H7 (cell line): ENCODE measurements around the gene NPIPB8. TPM values are rescaled to one million over a fixed set of nuclear protein-coding genes. Genes with fewer than 3 reads are reported as not detected.
"Not testable (repeated sequence)": the region's sequence is repeated elsewhere in the genome, so short reads cannot be mapped to it uniquely, and the experiment has no call there.

Source experiments
- DNase-seq: peaks from one replicate; pipeline ENCODE4 v3.0.0; 2012
- H3K27me3 ChIP-seq: 2 replicates; pipeline ENCODE4 v1.6.0; 2011; ENCODE audit warnings: mild to moderate bottlenecking, low read length; ENCODE audit not compliant: control insufficient read depth, insufficient read depth
- H3K36me3 ChIP-seq: replicated peaks from 2 replicates; pipeline ENCODE4 v1.5.1; 2011; ENCODE audit warnings: low read length; ENCODE audit not compliant: control insufficient read depth, insufficient read depth
- H3K4me3 ChIP-seq: 2 replicates; pipeline ENCODE4 v1.5.1; 2011; ENCODE audit warnings: low read depth, mild to moderate bottlenecking, control low read depth, low read length, moderate library complexity; ENCODE audit not compliant: insufficient read depth
- total RNA-seq: library from RNA; depleted of rRNA; stranded (reverse); fragments of >200 nt; shearing (Covaris generic); gene quantifications from 2 replicates; pipeline ENCODE4 v1.2.3, GENCODE V29; 2014; rRNA removed

Gene NPIPB8
- total RNA-seq = 0.31 TPM in 1 of 2 replicates, not detected in the other

- H3K27me3 ChIP-seq, H3K4me3 ChIP-seq, H3K36me3 ChIP-seq, DNase-seq: not testable (repeated sequence)
These were observed at the start of gene NPIPB8 for GRCh38 chr16:28637765-28638164. Gene NPIPB8 (plus strand): TSS chr16:28638065. CDS start chr16:28638361, 296 bp downstream.

- Histone ChIP-seq H3K36me3 (peaks cover 2% of the 10 kb centered on the region), H3K4me3 (no peak overlapping the region), H3K27me3 (no peaks in the 10 kb centered on the region)
- DNase-seq = no peak
These were observed 48.8 kb upstream of the NPIPB8 start for GRCh38 chr16:28589069-28589468.

GRCh38 chr16:28589930-28590329 is 47.9 kb upstream of the NPIPB8 start:
- Histone ChIP-seq H3K27me3 (no peaks in the 10 kb centered on the region), H3K4me3 (no peak overlapping the region)
- no peak for DNase-seq

GRCh38 chr16:28590384-28591340 is 47.2 kb upstream of the NPIPB8 start:
- no peak for DNase-seq
- Histone ChIP-seq H3K36me3 (peaks cover 1% of the 10 kb centered on the region), H3K4me3 (no peak overlapping the region), H3K27me3 (no peaks in the 10 kb centered on the region)

More at GRCh38 chr16:28589930-28590329, 47.9 kb upstream of the NPIPB8 start:
- peaks cover 2% of the 10 kb centered on the region for H3K36me3 ChIP-seq

GRCh38 chr16:28591355-28591754 is 46.5 kb upstream of the NPIPB8 start:
- Histone ChIP-seq H3K27me3 (no peaks in the 10 kb centered on the region), H3K4me3 (no peak overlapping the region), H3K36me3 (peaks cover 1% of the 10 kb centered on the region)
- no peak for DNase-seq

- no peak for DNase-seq
- Histone ChIP-seq H3K36me3 (peaks cover 1% of the 10 kb centered on the region), H3K4me3 (no peak overlapping the region), H3K27me3 (no peaks in the 10 kb centered on the region)
These were observed 45.4 kb upstream of the NPIPB8 start for GRCh38 chr16:28592511-28592910.

- Histone ChIP-seq H3K27me3 (no peaks in the 10 kb centered on the region), H3K4me3 (no peak overlapping the region), H3K36me3 (peaks cover 1% of the 10 kb centered on the region)
- DNase-seq = no peak
These were observed 44.8 kb upstream of the NPIPB8 start for GRCh38 chr16:28592979-28593553.

- H3K27me3 ChIP-seq, H3K36me3 ChIP-seq, DNase-seq, H3K4me3 ChIP-seq: not testable (repeated sequence)
These were observed 42.4 kb upstream of the NPIPB8 start for GRCh38 chr16:28595451-28595850.

GRCh38 chr16:28596115-28596630 is 41.7 kb upstream of the NPIPB8 start:
- H3K27me3 ChIP-seq = no peaks in the 10 kb centered on the region
- no peaks in the 10 kb centered on the region for H3K36me3 ChIP-seq
- DNase-seq = no peak
- no peak overlapping the region for H3K4me3 ChIP-seq

- H3K4me3 ChIP-seq = no peak within 1 kb of the TSS
These were observed 40.8 kb upstream of the NPIPB8 start, which contains the start of gene SULT1A2 for GRCh38 chr16:28596840-28597691. Gene SULT1A2 (minus strand): TSS chr16:28597050. CDS start chr16:28595930, 1,120 bp downstream.

GRCh38 chr16:28597692-28598261 is 40.1 kb upstream of the NPIPB8 start:
- peak; percentile 90 for DNase-seq
- no peaks in the 10 kb centered on the region for H3K36me3 ChIP-seq
- no peaks in the 10 kb centered on the region for H3K27me3 ChIP-seq
- H3K4me3 ChIP-seq = no peak overlapping the region

More at GRCh38 chr16:28596840-28597691, 40.8 kb upstream of the NPIPB8 start, which contains the start of gene SULT1A2:
- DNase-seq = peak; percentile 67
- H3K36me3 ChIP-seq = no peaks in the 10 kb centered on the region
- no peaks in the 10 kb centered on the region for H3K27me3 ChIP-seq

- not testable (repeated sequence) for H3K27me3 ChIP-seq, H3K36me3 ChIP-seq, H3K4me3 ChIP-seq, DNase-seq
These were observed 38.2 kb upstream of the NPIPB8 start for GRCh38 chr16:28599377-28600285.

- not testable (repeated sequence) for H3K27me3 ChIP-seq, H3K36me3 ChIP-seq, H3K4me3 ChIP-seq, DNase-seq
These were observed 36.9 kb upstream of the NPIPB8 start for GRCh38 chr16:28600965-28601364.
